Heart left ventricle (tissue), 16 donors: Measurements from ENCODE around the gene SLC1A7. TPM values are rescaled to one million over a fixed set of nuclear protein-coding genes. Genes with fewer than 3 reads are reported as not detected.
A peak's percentile ranks its signal among the peaks of the same experiment; 100 is the strongest.

Source experiments
- ATAC-seq, 4 donors: fragments of 200-7000 bp; cut with Tn5 transposase; one replicate each; pipeline ENCODE4 v1.9.1; 2020 to 2022; ENCODE audit warnings: moderate library complexity in 4 of 4, mild to moderate bottlenecking in 3 of 4, moderate number of reproducible peaks in 1 of 4
- DNase-seq, 5 donors: peaks; one replicate each; pipeline ENCODE4 v3.0.0-alpha.2; 2020
- H3K27ac ChIP-seq, 12 donors: fragments of 200-600 bp; sonication (generic) in 4 of 12; one replicate each; pipeline versions ENCODE4 v1.5.0 to v1.8.0; 2016 to 2022; ENCODE audit warnings: mild to moderate bottlenecking in 2 of 12
- H3K27me3 ChIP-seq, 9 donors: fragments of 200-600 bp; sonication (generic) in 2 of 9; one replicate each; pipeline versions ENCODE4 v1.5.1 to v1.8.0; 2016 to 2022; ENCODE audit warnings: mild to moderate bottlenecking in 3 of 9
- H3K36me3 ChIP-seq, 9 donors: fragments of 200-600 bp; sonication (generic) in 2 of 9; one replicate each; pipeline versions ENCODE4 v1.5.0 to v1.8.0; 2018 to 2022; ENCODE audit warnings: mild to moderate bottlenecking in 2 of 9
- H3K4me1 ChIP-seq, 12 donors: fragments of 200-600 bp; sonication (generic) in 4 of 12; one replicate each; pipeline versions ENCODE4 v1.5.0 to v1.8.0; 2016 to 2022; ENCODE audit warnings: mild to moderate bottlenecking in 3 of 12
- H3K4me3 ChIP-seq, 12 donors: fragments of 200-600 bp; sonication (generic) in 4 of 12; one replicate each; pipeline versions ENCODE4 v1.5.0 to v1.8.0; 2017 to 2022; ENCODE audit warnings: mild to moderate bottlenecking in 9 of 12, moderate library complexity in 4 of 12
- H3K9me3 ChIP-seq, 12 donors: fragments of 200-600 bp; sonication (generic) in 4 of 12; one replicate each; pipeline versions ENCODE4 v1.5.0 to v1.8.0; 2016 to 2022; ENCODE audit warnings: mild to moderate bottlenecking in 1 of 12
- POLR2A ChIP-seq, 2 donors: fragments of 450-650 bp; IDR thresholded peaks; one replicate each; pipeline ENCODE4 v1.6.1; 2017; ENCODE audit warnings: antibody characterized with exemption in 2 of 2, mild to moderate bottlenecking in 2 of 2, moderate library complexity in 2 of 2
- WGBS, 4 donors: extraction: QIAGEN DNeasy Blood & Tissue Kit in 2 of 4; methylation state at CpG; one replicate each; pipeline versions ENCODE4 v1.1.5 to v1.1.7; 2013 to 2018; 5-methylcytosine and 5-hydroxymethylcytosine counted together
- intact Hi-C, 10 donors: fragments of 100-400 bp; cut with DNase I; formaldehyde crosslinking; loops; one replicate each; pipeline versions ENCODE4 v1.11.1 to v1.14.2; 2022
- polyA plus RNA-seq, 2 donors: library from polyadenylated mRNA; stranded (reverse); fragments of 200-250 nt; gene quantifications; one replicate each; pipeline ENCODE4 v1.2.3, GENCODE V29; 2013
- total RNA-seq, 9 donors: library from RNA; depleted of rRNA in 2 of 9; stranded (reverse); fragments of >200 nt in 2 of 9; fragmentation: NEBNext Ultra II Directional in 3 of 9; extraction: Animal tissue kit (Norgen Biotek cat#: 25700) in 3 of 9; gene quantifications; one replicate each; pipeline versions ENCODE4 v1.1.0 to v1.2.4, GENCODE V29; 2016 to 2023
- TF ChIP-seq, protein P1 (sequence below), 12 donors: fragments of 200-600 bp; sonication (generic) in 4 of 12; IDR thresholded peaks; one replicate each; pipeline versions ENCODE4 v1.5.0 to v1.8.0; 2018 to 2022; ENCODE audit warnings: antibody characterized with exemption in 12 of 12, mild to moderate bottlenecking in 5 of 12
- donor health status: ischemic (EF 13 %, LVEDD 7.1; RV severe dilation, severe dysfunction).
- donor health status: healthy with polysubstance abuse.
- donor health status: DM: no; HTN: yes; CAD: no.
- donor health status: DM: no; HTN: no; CAD: no.
- donor health status: ischemic (EF 25% LVEDD 6.9; RV normal size, moderate dysfunction).
- donor health status: ischemic (EF 25% LVEDD 5.7; RV mildly dilated, moderate dysfunction).
- donor health status: healthy.
- donor health status: DM: yes; HTN: yes; CAD: no.
- donor health status: ischemic (EF 35%, LVEDD 5.7; RV mildly dilated, moderate dysfunction).
- donor health status: nonischemic (EF 11% LVEDD 7.7; RV severe dilation, severe dysfunction).
- donor health status: DM: yes; HTN: yes; CAD: no.
- donor health status: PGD.
- donor health status: ischemic (EF 29% LVEDD 5.4; RV normal size, mild dysfunction).
- donor health status: nonischemic (EF 23%, LVEDD 6.1; RV moderate dilation, normal function).

SLC1A7 gene
- total and polyA plus RNA-seq, 11 donors, result 0.07 to 1.1 (median 0.33) TPM; not detected in 2

DNA sequence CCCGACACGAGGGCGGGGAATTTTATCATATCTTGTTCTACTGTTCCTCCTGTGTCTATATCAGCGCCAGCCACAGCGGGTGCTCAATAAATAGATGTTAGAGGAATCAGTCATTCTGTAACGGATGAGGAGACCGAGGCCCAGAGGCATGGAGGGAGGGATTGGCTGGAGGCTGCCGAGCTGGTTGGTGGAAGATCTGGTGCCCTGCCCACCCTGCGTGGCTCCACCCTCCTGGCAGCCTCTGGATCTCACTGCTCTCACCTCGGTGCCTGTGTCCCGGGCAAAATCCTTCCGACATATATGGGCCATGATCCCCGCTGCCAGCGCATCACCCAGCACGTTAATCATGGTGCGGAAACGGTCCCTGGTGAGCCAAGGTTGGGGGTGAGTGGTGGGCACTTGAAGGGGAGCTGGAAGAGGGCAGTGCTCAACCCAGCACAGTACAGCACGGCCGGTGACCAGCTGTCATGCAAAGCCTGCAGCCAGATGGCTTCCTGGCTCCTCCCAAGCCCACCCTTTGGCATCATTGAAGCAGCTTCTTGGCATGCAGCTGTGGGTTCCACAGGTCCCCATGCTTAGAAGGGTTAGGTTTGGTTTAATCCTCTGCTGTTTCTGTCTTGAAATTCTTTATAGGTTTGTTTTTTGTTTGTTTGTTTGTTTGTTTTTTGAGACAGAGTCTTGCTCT lies 53.7 kb downstream of the SLC1A7 start:
- no peak overlapping the region for H3K27ac ChIP-seq
- TF ChIP-seq POLR2A (IDR thresholded peaks at IDR 0.05), result no peak
- TF ChIP-seq, protein P1, sequence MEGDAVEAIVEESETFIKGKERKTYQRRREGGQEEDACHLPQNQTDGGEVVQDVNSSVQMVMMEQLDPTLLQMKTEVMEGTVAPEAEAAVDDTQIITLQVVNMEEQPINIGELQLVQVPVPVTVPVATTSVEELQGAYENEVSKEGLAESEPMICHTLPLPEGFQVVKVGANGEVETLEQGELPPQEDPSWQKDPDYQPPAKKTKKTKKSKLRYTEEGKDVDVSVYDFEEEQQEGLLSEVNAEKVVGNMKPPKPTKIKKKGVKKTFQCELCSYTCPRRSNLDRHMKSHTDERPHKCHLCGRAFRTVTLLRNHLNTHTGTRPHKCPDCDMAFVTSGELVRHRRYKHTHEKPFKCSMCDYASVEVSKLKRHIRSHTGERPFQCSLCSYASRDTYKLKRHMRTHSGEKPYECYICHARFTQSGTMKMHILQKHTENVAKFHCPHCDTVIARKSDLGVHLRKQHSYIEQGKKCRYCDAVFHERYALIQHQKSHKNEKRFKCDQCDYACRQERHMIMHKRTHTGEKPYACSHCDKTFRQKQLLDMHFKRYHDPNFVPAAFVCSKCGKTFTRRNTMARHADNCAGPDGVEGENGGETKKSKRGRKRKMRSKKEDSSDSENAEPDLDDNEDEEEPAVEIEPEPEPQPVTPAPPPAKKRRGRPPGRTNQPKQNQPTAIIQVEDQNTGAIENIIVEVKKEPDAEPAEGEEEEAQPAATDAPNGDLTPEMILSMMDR (IDR thresholded peaks at IDR 0.05), result no peak
- H3K9me3 ChIP-seq, result no peaks in the 10 kb centered on the region
- peaks cover 0 to 4% (median 0%) of the 10 kb centered on the region in 9 donors for H3K36me3 ChIP-seq
- WGBS, 4 donors, result 86 to 88% (median 87%) methylated on average over 16 to 19 of the region's 19 CpGs
- H3K4me1 ChIP-seq, result peaks cover 0 to 43% (median 12%) of the 10 kb centered on the region in 12 donors
- H3K27me3 ChIP-seq, result no peaks in the 10 kb centered on the region
- DNase-seq, result no peak
- ATAC-seq, result no peak
- peak overlapping the region in 1 of 12 donors; percentile 27 for H3K4me3 ChIP-seq
- intact Hi-C loops, result no loop called here

DNA sequence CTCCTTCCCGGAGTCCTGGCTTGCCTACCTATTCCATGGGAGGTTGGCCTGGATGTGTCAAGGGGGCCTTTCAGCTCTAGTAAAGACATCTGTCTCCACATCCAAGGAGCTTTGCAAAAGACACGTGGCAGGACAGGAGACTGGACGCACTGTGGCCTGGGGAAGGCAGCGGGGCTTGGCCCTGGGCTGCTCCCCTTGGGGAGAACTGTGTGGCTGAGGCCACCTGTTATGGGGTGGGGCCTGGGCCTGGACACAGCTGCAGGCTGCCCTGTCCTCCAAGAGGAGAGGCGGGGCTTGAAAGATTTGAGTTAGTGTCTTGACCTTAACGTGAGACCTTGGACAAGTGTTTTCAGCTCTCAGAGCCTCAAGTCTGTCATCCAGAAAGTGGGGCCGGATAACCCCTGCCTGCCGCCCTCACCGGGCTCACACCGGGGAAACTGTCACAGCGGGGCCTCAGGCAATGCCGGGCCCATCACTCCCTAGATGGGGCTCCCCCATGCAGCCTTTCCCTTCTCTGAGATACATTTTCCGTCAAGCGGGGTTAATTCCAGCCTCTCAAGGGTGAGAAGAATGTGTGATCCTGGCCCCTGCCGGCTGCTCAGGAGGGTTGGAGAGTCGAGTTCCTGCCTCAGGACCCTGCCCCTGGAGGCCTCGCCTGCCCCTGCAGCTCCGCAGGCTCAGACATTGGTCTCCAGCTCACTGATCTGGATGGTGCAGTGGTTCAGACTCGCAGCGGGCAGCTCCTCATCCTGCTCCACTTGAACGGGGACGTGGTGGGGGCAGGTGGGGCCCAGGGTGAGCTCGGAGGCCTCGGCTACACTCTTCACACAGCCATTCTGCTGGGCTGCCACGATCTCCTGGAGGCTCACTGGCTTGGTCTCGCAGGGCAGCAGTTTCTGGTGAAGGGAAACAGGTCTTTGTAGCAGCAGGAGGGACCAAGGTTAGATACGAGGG lies 54.8 kb downstream of the SLC1A7 start:
- Histone ChIP-seq H3K27me3 (no peaks in the 10 kb centered on the region), H3K4me1 (peaks cover 0 to 43% (median 12%) of the 10 kb centered on the region in 12 donors), H3K4me3 (no peak overlapping the region), H3K27ac (peak overlapping the region in 4 of 12 donors; percentile 19 to 56 (median 35)), H3K9me3 (no peaks in the 10 kb centered on the region), H3K36me3 (peaks cover 0 to 12% (median 0%) of the 10 kb centered on the region in 9 donors)
- peak in 1 of 4 donors; percentile 47 for ATAC-seq
- WGBS, 4 donors, result 85 to 89% (median 87%) methylated on average over 20 to 27 of the region's 27 CpGs
- DNase-seq, result peak in 1 of 5 donors; percentile 59
- intact Hi-C loops, result no loop called here
- TF ChIP-seq, protein P1 (IDR thresholded peaks at IDR 0.05), result no peak
- TF ChIP-seq POLR2A (IDR thresholded peaks at IDR 0.05), result no peak

DNA sequence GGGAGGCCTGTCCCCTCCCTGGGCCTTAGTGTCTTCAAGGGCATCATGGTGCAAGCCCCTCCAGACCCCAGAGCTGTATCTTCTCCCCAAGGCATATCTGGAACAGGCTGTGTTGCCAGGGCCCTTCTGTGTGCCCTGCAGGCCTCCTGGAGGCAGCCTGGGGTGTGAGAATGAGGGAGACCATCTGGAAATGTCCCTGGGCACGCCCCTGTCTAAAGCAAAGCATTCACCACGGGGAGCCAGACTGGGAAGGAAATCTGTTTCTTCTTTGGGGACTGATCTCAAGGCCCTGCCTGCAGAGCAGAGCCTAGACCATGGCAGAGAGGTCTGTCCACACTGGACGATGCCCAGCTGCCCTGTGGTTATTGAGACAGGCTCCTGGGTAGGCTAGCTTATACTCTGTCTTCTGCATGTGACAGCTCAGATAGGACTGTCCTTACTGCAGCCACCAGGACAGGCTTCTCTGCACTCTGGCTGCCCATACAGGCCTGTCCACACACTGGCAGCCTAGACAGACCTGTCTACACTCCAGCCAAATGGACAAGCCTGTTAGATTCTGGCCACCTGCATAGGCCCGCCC lies 55.9 kb downstream of the SLC1A7 start:
- WGBS, 4 donors, result 43 to 80% (median 74%) methylated on average over 3 to 4 of the region's 4 CpGs
- no peaks in the 10 kb centered on the region for H3K9me3 ChIP-seq
- DNase-seq (no peak), ATAC-seq (peak in 1 of 4 donors; percentile 9)
- TF ChIP-seq, protein P1 (IDR thresholded peaks at IDR 0.05), result no peak
- no peak for TF ChIP-seq POLR2A (IDR thresholded peaks at IDR 0.05)
- H3K27ac ChIP-seq, result peak overlapping the region in 4 of 12 donors; percentile 5 to 56 (median 35)
- no peaks in the 10 kb centered on the region for H3K27me3 ChIP-seq
- H3K36me3 ChIP-seq, result peaks cover 0 to 23% (median 0%) of the 10 kb centered on the region in 9 donors
- H3K4me1 ChIP-seq, result peaks cover 0 to 38% (median 9%) of the 10 kb centered on the region in 12 donors
- intact Hi-C loops, result no loop called here
- H3K4me3 ChIP-seq, result no peak overlapping the region
